SK-N-SH (cell line): Measurements from ENCODE around the gene CRPPA. TPM values are rescaled to one million over a fixed set of nuclear protein-coding genes. Genes with fewer than 3 reads are reported as not detected.
A peak's percentile ranks its signal among the peaks of the same experiment; 100 is the strongest.

Experiments
- CTCF ChIA-PET: fragments of 300-600, 350-600 bp; formaldehyde crosslinking; extraction: SDS; loops from one replicate; lab custom pipeline; 2021; lab: Yijun Ruan, JAX
- POLR2A ChIA-PET: fragments of 350-600 bp; sonication (Branson Sonifier 250); formaldehyde crosslinking; extraction: SDS; loops from one replicate; lab custom pipeline; 2020; ENCODE audit warnings: antibody characterized with exemption, inconsistent platforms; lab: Yijun Ruan, JAX
- DNase-seq: peaks from one replicate; pipeline ENCODE4 v3.0.0; 2012
- H2AFZ ChIP-seq: fragments of 200-600 bp; sonication (generic); 2 replicates; pipeline ENCODE4 v1.8.1; 2016; ENCODE audit warnings: antibody characterized with exemption, mild to moderate bottlenecking, low read depth
- H3F3A ChIP-seq: fragments of 200-600 bp; sonication (generic); replicated peaks from 2 replicates; pipeline ENCODE3; 2016; ENCODE audit warnings: antibody characterized with exemption, mild to moderate bottlenecking; ENCODE audit not compliant: insufficient read depth
- H3K27ac ChIP-seq, 2 experiments: fragments of 200-500 bp in 1 of 2; fragments of 200-600 bp in 1 of 2; sonication (Bioruptor generic) in 1 of 2; sonication (generic), shearing (Covaris generic) in 1 of 2; 2 replicates each; pipeline versions ENCODE4 v1.5.1 to v1.6.1; 2014 to 2016; ENCODE audit warnings: low read depth in 2 of 2, inconsistent platforms in 1 of 2, low read length in 1 of 2, mild to moderate bottlenecking in 1 of 2, mixed read lengths in 1 of 2
- H3K27me3 ChIP-seq: fragments of 200-600 bp; sonication (generic), shearing (Covaris generic); 2 replicates; pipeline ENCODE4 v1.6.1; 2016; ENCODE audit warnings: mixed run types; ENCODE audit not compliant: insufficient read depth
- H3K36me3 ChIP-seq, 2 experiments: fragments of 200-500 bp in 1 of 2; fragments of 200-600 bp in 1 of 2; sonication (Bioruptor generic) in 1 of 2; sonication (generic) in 1 of 2; replicated peaks in 1 of 2; 2 replicates each; pipeline versions ENCODE3 to v1.5.1; 2014 to 2016; ENCODE audit warnings: low read length in 1 of 2, mild to moderate bottlenecking in 1 of 2; ENCODE audit not compliant: insufficient read depth in 2 of 2, control insufficient read depth in 1 of 2
- H3K4me1 ChIP-seq, 2 experiments: fragments of 200-500 bp in 1 of 2; fragments of 200-600 bp in 1 of 2; sonication (Bioruptor generic) in 1 of 2; sonication (generic), shearing (Covaris generic) in 1 of 2; 2 replicates each; pipeline versions ENCODE4 v1.5.1 to v1.6.1; 2014 to 2016; ENCODE audit warnings: low read depth in 1 of 2, low read length in 1 of 2, mixed run types in 1 of 2; ENCODE audit not compliant: insufficient read depth in 2 of 2, control insufficient read depth in 1 of 2
- H3K4me2 ChIP-seq: fragments of 200-600 bp; sonication (generic), shearing (Covaris generic); 2 replicates; pipeline ENCODE4 v1.6.1; 2017; ENCODE audit warnings: mixed run types
- H3K4me3 ChIP-seq, 2 experiments: fragments of 200-500 bp in 1 of 2; fragments of 200-600 bp in 1 of 2; sonication (Bioruptor generic) in 1 of 2; sonication (generic), shearing (Covaris generic) in 1 of 2; 2 replicates each; pipeline versions ENCODE4 v1.5.1 to v1.8.1; 2014 to 2016; ENCODE audit warnings: low read depth in 2 of 2, inconsistent platforms in 1 of 2, low read length in 1 of 2, mild to moderate bottlenecking in 1 of 2, mixed read lengths in 1 of 2, moderate library complexity in 1 of 2
- H3K79me2 ChIP-seq: fragments of 200-600 bp; sonication (generic); 2 replicates; pipeline ENCODE4 v1.8.1; 2017; ENCODE audit warnings: mild to moderate bottlenecking; ENCODE audit not compliant: insufficient read depth
- H3K9ac ChIP-seq: fragments of 200-600 bp; sonication (generic); 2 replicates; pipeline ENCODE4 v1.6.1; 2017; ENCODE audit warnings: mixed run types
- H3K9me2 ChIP-seq: fragments of 200-600 bp; sonication (generic); 2 replicates; pipeline ENCODE4 v1.6.1; 2017; ENCODE audit warnings: mixed run types
- H3K9me3 ChIP-seq: fragments of 200-600 bp; sonication (generic); 2 replicates; pipeline ENCODE4 v1.6.1; 2017; ENCODE audit warnings: mixed run types, mild to moderate bottlenecking, moderate library complexity
- H4K20me1 ChIP-seq: fragments of 200-600 bp; sonication (generic); 2 replicates; pipeline ENCODE4 v1.6.1; 2017; ENCODE audit warnings: mild to moderate bottlenecking, mixed run types; ENCODE audit not compliant: insufficient read depth
- ELF1 ChIP-seq: IDR thresholded peaks from 2 replicates; pipeline ENCODE4 v1.4.0; 2012
- IRF3 ChIP-seq: fragments of 150-350 bp; IDR thresholded peaks from 2 replicates; pipeline ENCODE4 v1.6.1; 2016; ENCODE audit warnings: mild to moderate bottlenecking, low read depth, low read length
- JUND ChIP-seq: IDR thresholded peaks from 2 replicates; pipeline ENCODE4 v1.4.0; 2012
- MEF2A ChIP-seq: IDR thresholded peaks from 2 replicates; pipeline ENCODE4 v1.4.0; 2012; ENCODE audit warnings: low read depth, borderline replicate concordance
- MXI1 ChIP-seq: IDR thresholded peaks from 2 replicates; pipeline ENCODE4 v1.6.1; 2012; ENCODE audit warnings: mild to moderate bottlenecking, low read depth, low read length, improper control_type of control experiment
- NFIC ChIP-seq: IDR thresholded peaks from 2 replicates; pipeline ENCODE4 v1.4.0; 2012; ENCODE audit warnings: borderline replicate concordance
- POLR2AphosphoS5 ChIP-seq: IDR thresholded peaks from 2 replicates; pipeline ENCODE4 v1.6.1; 2012; ENCODE audit warnings: low read depth, low read length
- RAD21 ChIP-seq: IDR thresholded peaks from 2 replicates; pipeline ENCODE4 v1.6.1; 2012; ENCODE audit warnings: mild to moderate bottlenecking, low read length
- SMC3 ChIP-seq: IDR thresholded peaks from 2 replicates; pipeline ENCODE4 v1.6.1; 2012; ENCODE audit warnings: low read depth, low read length, improper control_type of control experiment
- TAF1 ChIP-seq: IDR thresholded peaks from 2 replicates; pipeline ENCODE4 v1.6.1; 2012; ENCODE audit warnings: low read depth, mild to moderate bottlenecking, low read length, moderate library complexity, borderline replicate concordance
- USF1 ChIP-seq: IDR thresholded peaks from 2 replicates; pipeline ENCODE4 v1.4.0; 2012; ENCODE audit warnings: low read depth, borderline replicate concordance
- USF2 ChIP-seq: fragments of 150-350 bp; IDR thresholded peaks from 2 replicates; pipeline ENCODE4 v1.6.1; 2017; ENCODE audit warnings: antibody characterized with exemption, low read length, low read depth, borderline replicate concordance
- YY1 ChIP-seq: IDR thresholded peaks from 2 replicates; pipeline ENCODE4 v1.4.0; 2012; ENCODE audit warnings: low read depth, mild to moderate bottlenecking
- WGBS: methylation state at CpG from one replicate; pipeline ENCODE4 v1.1.6; 2017; ENCODE audit warnings: low lambda C conversion rate; 5-methylcytosine and 5-hydroxymethylcytosine counted together
- polyA plus RNA-seq, 3 experiments: library from polyadenylated mRNA; depleted of rRNA; stranded (reverse); fragments of >200 nt; gene quantifications; 2 replicates each; pipeline ENCODE4 v1.2.3, GENCODE V29; 2012
- TF ChIP-seq, protein P1 (sequence below): fragments of 200-600 bp; sonication (generic); IDR thresholded peaks from 2 replicates; pipeline ENCODE4 v1.6.1; 2017; ENCODE audit warnings: antibody characterized with exemption, mild to moderate bottlenecking, moderate library complexity

Gene CRPPA
- polyA plus RNA-seq, 1 of the 3 experiments (the other 2 are of a cell fraction) = 0.15 TPM

- TF ChIP-seq YY1 (no peak), RAD21 (no peak)
- TF ChIP-seq, all 33 proteins: peak for 0
- Histone ChIP-seq H3K79me2 (no peaks in the 10 kb centered on the region), H2AFZ (no peak overlapping the region), H3F3A (no peaks in the 10 kb centered on the region), H4K20me1 (no peaks in the 10 kb centered on the region), H3K9ac (no peak overlapping the region), H3K4me3 (peak overlapping the region in 1 of 2 experiments; percentile 17; a peak in 1 of 4 replicates), H3K4me2 (no peak overlapping the region), H3K27me3 (peaks cover 35% of the 10 kb centered on the region), H3K36me3 (no peaks in the 10 kb centered on the region), H3K27ac (no peak overlapping the region; a peak in 1 of 4 replicates), H3K4me1 (peaks cover 0 to 9% of the 10 kb centered on the region in 2 experiments; a peak in 2 of 4 replicates), H3K9me3 (no peaks in the 10 kb centered on the region), H3K9me2 (no peaks in the 10 kb centered on the region)
- no peak for DNase-seq
- POLR2A ChIA-PET = no interaction called here
- 7% methylated on average over 10 of the region's 10 CpGs for WGBS
- CTCF ChIA-PET = interaction anchor here (1.4 to 2.8 kb wide), 3 partner anchors 32 to 101 kb away, joined by 4 to 9 read pairs (median 5); no protein-coding TSS in a partner anchor
These were observed 42.8 kb upstream of the CRPPA start for GRCh38 chr7:16463949-16464715.

- H3K4me2 ChIP-seq = no peak overlapping the region
- CTCF ChIA-PET = interaction anchor here (1.4 to 1.6 kb wide), 2 partner anchors 89 to 101 kb away, joined by 4 to 5 read pairs; no protein-coding TSS in a partner anchor
- H3K36me3 ChIP-seq = no peaks in the 10 kb centered on the region
- 9% methylated on average over 2 of the region's 2 CpGs for WGBS
- H3K79me2 ChIP-seq = no peaks in the 10 kb centered on the region
- POLR2A ChIA-PET = no interaction called here
- TF ChIP-seq IRF3 (no peak), JUND (no peak)
- H3K9ac ChIP-seq = no peak overlapping the region
- no peak overlapping the region for H3K4me3 ChIP-seq
- no peaks in the 10 kb centered on the region for H3F3A ChIP-seq
- no peaks in the 10 kb centered on the region for H3K9me3 ChIP-seq
- no peak for DNase-seq
- peaks cover 35% of the 10 kb centered on the region for H3K27me3 ChIP-seq
- H3K9me2 ChIP-seq = no peaks in the 10 kb centered on the region
- peaks cover 0 to 9% of the 10 kb centered on the region in 2 experiments; a peak in 2 of 4 replicates for H3K4me1 ChIP-seq
- H3K27ac ChIP-seq = no peak overlapping the region; a peak in 1 of 4 replicates
- no peaks in the 10 kb centered on the region for H4K20me1 ChIP-seq
- H2AFZ ChIP-seq = no peak overlapping the region
These were observed 42.2 kb upstream of the CRPPA start for GRCh38 chr7:16463520-16463919.

- WGBS = 25% methylated on average over 7 of the region's 7 CpGs
- Histone ChIP-seq H3K9me3 (no peaks in the 10 kb centered on the region), H3F3A (no peaks in the 10 kb centered on the region), H2AFZ (no peak overlapping the region), H3K4me2 (no peak overlapping the region), H3K27ac (no peak overlapping the region), H3K4me3 (no peak overlapping the region), H3K4me1 (peaks cover 0 to 9% of the 10 kb centered on the region in 2 experiments; a peak in 2 of 4 replicates), H3K79me2 (no peaks in the 10 kb centered on the region), H3K9me2 (no peaks in the 10 kb centered on the region), H4K20me1 (no peaks in the 10 kb centered on the region), H3K9ac (no peak overlapping the region), H3K27me3 (peaks cover 35% of the 10 kb centered on the region), H3K36me3 (no peaks in the 10 kb centered on the region)
- ChIA-PET POLR2A (no interaction called here), CTCF (no interaction called here)
- TF ChIP-seq MEF2A (no peak), USF2 (no peak), IRF3 (no peak), TAF1 (no peak), NFIC (no peak), USF1 (no peak), ELF1 (no peak), RAD21 (no peak), SMC3 (no peak), MXI1 (no peak), POLR2AphosphoS5 (no peak)
- TF ChIP-seq, protein P1, sequence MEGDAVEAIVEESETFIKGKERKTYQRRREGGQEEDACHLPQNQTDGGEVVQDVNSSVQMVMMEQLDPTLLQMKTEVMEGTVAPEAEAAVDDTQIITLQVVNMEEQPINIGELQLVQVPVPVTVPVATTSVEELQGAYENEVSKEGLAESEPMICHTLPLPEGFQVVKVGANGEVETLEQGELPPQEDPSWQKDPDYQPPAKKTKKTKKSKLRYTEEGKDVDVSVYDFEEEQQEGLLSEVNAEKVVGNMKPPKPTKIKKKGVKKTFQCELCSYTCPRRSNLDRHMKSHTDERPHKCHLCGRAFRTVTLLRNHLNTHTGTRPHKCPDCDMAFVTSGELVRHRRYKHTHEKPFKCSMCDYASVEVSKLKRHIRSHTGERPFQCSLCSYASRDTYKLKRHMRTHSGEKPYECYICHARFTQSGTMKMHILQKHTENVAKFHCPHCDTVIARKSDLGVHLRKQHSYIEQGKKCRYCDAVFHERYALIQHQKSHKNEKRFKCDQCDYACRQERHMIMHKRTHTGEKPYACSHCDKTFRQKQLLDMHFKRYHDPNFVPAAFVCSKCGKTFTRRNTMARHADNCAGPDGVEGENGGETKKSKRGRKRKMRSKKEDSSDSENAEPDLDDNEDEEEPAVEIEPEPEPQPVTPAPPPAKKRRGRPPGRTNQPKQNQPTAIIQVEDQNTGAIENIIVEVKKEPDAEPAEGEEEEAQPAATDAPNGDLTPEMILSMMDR = no peak
- DNase-seq = no peak
These were observed 41.1 kb upstream of the CRPPA start for GRCh38 chr7:16462431-16462889.
